AG09309 (cell line): ENCODE results near the gene DSN1.
"Not testable (repeated sequence)": the region's sequence is repeated elsewhere in the genome, so short reads cannot be mapped to it uniquely, and the experiment has no call there.

Source experiments
- DNase-seq: peaks from one replicate; pipeline ENCODE4 v3.0.0-alpha.2; 2010; ENCODE audit warnings: low read depth
- H3K4me3 ChIP-seq: 2 replicates; pipeline ENCODE4 v1.5.1; 2011; ENCODE audit warnings: mild to moderate bottlenecking, low read depth, low read length, moderate library complexity; ENCODE audit not compliant: control insufficient read depth
- TF ChIP-seq, protein P1 (sequence below): IDR thresholded peaks from 2 replicates; pipeline ENCODE4 v1.5.1; 2011; ENCODE audit warnings: mild to moderate bottlenecking, low read depth, low read length, inconsistent platforms; ENCODE audit not compliant: insufficient read depth, control insufficient read depth; ENCODE audit errors: missing control alignments

Gene DSN1

DNA sequence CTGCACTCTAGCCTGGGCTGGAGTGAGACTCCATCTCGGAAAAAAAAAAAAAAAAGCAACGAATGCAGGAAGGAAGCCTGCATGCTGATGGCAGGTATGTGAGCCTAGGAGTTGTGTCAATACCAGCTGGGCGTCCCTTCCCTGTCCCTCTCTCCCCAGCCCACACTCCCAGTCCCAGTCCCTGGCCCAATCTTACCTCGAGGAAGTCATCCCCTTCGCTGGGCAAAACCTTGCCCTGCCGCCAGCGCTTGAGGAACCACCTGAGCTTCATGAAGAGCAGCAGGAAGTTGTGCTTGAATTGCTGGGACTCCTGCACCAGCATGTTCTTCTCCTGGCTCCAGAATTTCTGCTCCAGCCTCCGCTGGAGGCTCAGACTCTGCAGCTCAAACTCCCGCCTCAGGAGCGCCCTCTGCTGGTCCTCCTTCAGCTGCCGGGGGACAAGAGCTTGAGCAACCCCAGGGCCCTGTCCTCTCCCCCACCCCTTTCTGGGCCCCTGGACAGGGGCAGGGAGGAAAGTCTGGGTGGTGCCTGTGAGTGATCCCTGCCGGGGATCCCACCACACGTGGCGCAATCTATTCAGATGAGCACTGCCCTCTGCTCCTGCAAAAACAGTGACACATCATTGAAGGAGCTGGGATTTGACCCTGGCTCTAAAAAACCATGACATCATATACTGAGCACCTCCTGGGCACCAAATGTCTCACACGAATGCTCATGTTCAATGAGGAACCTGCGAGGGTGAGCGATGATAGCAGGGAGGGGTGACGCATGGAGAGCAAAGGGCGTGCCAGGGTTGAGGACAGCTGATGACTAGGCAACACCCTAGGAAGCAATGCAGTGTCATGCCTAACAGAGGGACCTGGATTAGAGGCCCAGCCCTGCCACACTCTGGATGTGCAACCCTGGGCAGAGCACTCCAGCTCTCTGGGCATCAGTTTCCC is 35.0 kb upstream of the DSN1 start:
- DNase-seq, result peak; percentile 40
- no peak overlapping the region for H3K4me3 ChIP-seq
- TF ChIP-seq, protein P1, sequence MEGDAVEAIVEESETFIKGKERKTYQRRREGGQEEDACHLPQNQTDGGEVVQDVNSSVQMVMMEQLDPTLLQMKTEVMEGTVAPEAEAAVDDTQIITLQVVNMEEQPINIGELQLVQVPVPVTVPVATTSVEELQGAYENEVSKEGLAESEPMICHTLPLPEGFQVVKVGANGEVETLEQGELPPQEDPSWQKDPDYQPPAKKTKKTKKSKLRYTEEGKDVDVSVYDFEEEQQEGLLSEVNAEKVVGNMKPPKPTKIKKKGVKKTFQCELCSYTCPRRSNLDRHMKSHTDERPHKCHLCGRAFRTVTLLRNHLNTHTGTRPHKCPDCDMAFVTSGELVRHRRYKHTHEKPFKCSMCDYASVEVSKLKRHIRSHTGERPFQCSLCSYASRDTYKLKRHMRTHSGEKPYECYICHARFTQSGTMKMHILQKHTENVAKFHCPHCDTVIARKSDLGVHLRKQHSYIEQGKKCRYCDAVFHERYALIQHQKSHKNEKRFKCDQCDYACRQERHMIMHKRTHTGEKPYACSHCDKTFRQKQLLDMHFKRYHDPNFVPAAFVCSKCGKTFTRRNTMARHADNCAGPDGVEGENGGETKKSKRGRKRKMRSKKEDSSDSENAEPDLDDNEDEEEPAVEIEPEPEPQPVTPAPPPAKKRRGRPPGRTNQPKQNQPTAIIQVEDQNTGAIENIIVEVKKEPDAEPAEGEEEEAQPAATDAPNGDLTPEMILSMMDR, result peak; percentile 81

DNA sequence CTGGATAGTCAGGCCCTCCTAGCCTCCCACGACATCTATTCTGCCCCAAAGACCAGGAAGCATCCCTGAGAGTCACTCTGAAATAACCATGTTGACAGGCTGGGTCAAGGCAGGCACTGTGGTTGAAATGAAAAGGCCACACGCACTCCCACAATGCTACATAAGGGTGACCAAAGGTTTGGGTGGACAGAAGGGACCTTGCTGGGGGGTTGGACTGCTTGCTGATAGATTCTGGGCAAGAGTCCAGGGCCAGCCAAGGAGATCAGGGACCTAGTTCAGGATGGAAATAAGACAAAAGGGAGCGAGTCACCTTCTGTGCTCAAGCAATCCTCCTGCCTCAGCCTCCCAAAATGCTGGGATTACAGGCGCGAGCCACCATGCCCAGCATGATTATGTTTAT is 32.5 kb upstream of the DSN1 start:
- TF ChIP-seq, protein P1, result no peak
- DNase-seq, result no peak

DNA sequence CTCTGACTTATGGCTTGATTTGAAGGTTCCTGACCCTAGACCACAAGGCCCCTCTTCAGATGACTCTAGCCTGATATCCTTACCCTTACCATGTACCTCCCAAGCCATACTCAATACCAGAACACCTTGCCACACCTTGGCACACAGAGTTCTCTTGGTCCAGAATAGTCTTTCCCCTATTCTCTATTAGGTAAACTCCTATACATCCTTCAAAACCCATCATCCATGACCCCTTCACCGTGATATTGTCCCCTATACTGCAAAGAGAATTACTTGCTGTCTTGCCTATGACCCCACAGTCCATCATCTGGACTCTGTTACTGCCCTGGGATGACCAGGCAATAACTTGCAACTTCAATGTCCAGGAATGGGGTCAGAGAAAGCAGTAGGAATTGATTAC is 31.8 kb upstream of the DSN1 start:
- H3K4me3 ChIP-seq, result no peak overlapping the region
- DNase-seq, result no peak
- TF ChIP-seq, protein P1, result no peak

More for the DNA sequence above, 32.5 kb upstream of the DSN1 start:
- H3K4me3 ChIP-seq, result no peak overlapping the region

DNA sequence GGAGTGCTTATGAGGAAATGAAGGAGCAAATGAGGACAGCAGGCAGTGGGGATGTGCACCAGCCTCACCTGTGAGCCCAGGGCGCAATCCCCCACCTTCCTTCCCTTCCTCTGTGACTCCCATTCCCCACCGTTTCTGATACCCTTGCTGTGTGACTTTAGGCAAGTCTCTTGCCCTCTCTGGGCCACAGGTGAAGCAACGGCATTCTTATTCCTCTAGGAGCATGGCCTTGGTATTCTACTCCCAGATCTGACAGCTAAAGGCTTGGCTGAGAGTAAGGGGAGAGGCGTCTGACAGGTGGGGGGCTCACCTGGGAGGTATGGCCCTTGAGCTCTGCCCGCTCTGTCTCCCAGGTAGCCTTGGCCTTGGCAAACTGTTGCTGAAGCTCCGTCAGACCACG is 30.9 kb upstream of the DSN1 start:
- DNase-seq, result no peak
- TF ChIP-seq, protein P1, result no peak
- H3K4me3 ChIP-seq, result no peak overlapping the region

DNA sequence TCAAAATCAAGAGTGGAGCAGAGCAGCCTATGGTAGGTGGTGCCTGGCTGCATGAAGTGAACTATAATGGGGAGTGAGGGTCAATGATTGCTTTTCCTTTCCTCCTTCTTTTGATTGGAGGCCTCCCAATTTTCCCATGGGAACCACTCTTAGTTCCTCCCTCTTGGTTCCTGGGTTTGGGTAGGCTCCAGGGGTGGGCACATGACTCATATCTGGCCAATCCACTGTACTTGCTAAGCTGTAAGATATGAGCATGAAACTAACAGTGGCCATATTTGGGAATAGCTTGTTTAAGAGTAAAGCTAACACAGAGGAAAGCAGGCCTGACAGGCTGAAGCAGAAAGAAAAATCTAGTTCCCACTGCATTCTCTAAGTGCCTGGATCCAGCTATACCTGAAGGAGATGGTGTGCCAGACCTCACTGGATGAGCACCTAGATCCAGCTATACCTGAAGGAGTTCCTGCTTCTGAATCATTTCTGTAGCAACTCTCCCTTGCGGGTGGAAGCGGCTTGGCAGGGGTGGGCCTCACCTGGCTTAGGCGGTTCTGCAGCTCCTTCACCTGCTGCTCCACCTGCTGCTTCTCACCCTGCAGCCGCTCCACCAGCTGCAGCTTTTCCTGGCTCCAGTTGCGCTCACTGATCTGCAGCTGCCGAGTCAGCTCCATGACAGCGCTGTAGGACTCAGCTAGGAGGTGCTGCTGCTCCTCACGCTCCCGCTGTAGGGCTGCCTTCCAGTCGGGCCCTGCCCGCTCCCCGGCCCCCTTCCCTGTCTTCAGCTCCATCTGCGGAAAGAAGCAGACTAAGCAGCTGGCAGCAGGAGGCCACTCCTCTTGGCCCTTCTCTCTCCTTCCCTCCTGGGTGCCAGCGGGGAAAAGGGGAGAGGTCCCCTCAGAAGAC is 29.0 kb upstream of the DSN1 start:
- no peak overlapping the region for H3K4me3 ChIP-seq
- TF ChIP-seq, protein P1, result no peak
- peak; percentile 18 for DNase-seq

DNA sequence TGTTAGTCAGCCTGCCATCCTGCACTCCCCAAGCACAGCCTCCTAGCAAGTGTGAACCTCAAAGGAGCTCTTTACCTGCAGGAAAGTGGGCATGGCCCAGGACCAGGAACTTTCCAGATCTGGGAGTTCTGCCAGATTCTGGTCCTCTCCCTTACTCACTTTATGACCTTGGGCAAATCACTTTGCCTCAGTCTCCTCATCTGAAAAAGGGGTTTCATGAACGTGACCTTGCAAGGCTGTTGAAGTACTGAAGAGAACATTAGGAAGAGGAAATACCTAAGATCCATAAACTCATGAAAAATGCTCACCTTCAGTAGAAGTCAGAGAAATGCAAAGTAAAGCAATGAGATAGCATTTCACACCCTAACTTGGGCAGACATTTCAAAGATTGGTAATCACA is 26.8 kb upstream of the DSN1 start:
- DNase-seq, result no peak
- no peak overlapping the region for H3K4me3 ChIP-seq
- TF ChIP-seq, protein P1, result no peak

DNA sequence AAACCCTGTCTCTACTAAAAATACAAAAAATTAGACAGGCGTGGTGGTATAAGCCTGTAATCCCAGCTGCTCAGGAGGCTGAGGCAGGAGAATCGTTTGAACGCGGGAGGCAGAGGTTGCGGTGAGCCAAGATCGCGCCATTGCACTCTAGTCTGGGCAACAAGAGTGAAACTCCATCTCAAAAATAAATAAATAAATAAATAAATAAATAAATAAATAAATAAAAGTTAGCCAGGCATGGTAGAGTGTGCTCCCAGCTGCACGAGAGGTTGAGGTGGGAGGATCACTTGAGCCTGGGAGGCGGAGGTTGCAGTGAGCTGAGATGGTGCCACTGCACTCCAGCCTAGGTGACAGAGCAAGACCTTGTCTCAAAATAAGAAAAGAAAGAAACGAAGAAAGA is 25.8 kb upstream of the DSN1 start:
- not testable (repeated sequence) for DNase-seq

More for the DNA sequence above, 25.8 kb upstream of the DSN1 start:
- not testable (repeated sequence) for H3K4me3 ChIP-seq
